HG02885 (cell line): ENCODE results near the gene GAL3ST1.

Source experiments
- ATAC-seq: cut with Tn5 transposase; IDR thresholded peaks from one replicate; pipeline ENCODE4 v1.9.1; 2021; ENCODE audit warnings: mild to moderate bottlenecking; ENCODE audit not compliant: unreplicated experiment, poor library complexity

GAL3ST1 gene

DNA sequence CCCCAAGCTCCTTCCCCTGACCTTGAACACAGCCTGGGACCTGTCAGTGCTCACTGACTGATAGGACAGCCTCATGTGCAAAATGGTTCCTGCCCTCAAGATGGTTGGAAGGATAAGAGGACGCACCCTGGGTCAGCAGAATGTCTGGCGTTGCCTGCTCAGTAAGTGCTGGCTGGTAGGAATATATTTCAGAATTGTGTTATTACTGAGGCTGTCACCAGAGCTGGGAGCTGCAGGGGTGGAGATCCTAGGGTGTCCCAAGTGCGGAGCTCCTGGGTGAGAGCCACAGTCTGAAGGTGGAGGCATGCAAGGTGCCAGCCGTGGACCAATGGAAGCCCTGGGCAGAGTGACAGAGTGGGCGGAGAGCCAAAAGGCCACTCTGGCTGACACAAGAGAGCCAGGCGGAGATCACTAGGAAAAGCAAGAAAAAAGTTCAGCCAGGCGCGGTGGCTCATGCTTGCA, 67.9 kb downstream of the GAL3ST1 start:
- ATAC-seq = no peak
